Activated T-helper 17 cell treated with anti-CD3 and anti-CD28 coated beads, Interleukin-2, amount 50 U/mL, for 72 hours (primary cell): Measurements from ENCODE around the gene ELAPOR2. TPM values are rescaled to one million over a fixed set of nuclear protein-coding genes. Genes with fewer than 3 reads are reported as not detected.
"Not testable (repeated sequence)": the region's sequence is repeated elsewhere in the genome, so short reads cannot be mapped to it uniquely, and the experiment has no call there.

ENCODE experiments used
- ATAC-seq: fragments of 150-1000 bp; cut with Tn5 transposase; replicated peaks from 2 replicates; pipeline ENCODE4 v1.10.0; 2021; ENCODE audit warnings: mild to moderate bottlenecking, moderate library complexity
- H3K27ac Mint-ChIP-seq: one replicate; pipeline ENCODE4 v1.8.0; 2022; ENCODE audit warnings: mixed read lengths
- H3K27me3 Mint-ChIP-seq: one replicate; pipeline ENCODE4 v1.8.0; 2022; ENCODE audit warnings: mixed read lengths
- H3K36me3 Mint-ChIP-seq: one replicate; pipeline ENCODE4 v1.8.0; 2022; ENCODE audit warnings: low read depth, mild to moderate bottlenecking, mixed read lengths
- H3K4me1 Mint-ChIP-seq: one replicate; pipeline ENCODE4 v1.8.0; 2022; ENCODE audit warnings: mixed read lengths
- H3K4me3 Mint-ChIP-seq: one replicate; pipeline ENCODE4 v1.8.0; 2022; ENCODE audit warnings: mild to moderate bottlenecking, mixed read lengths
- H3K9me3 Mint-ChIP-seq: one replicate; pipeline ENCODE4 v1.8.0; 2022; ENCODE audit warnings: mixed read lengths
- total RNA-seq, 2 donors: library from RNA; stranded (reverse); gene quantifications; one replicate each; pipeline ENCODE4 v1.2.3, GENCODE V29; 2022

ELAPOR2 gene
- total RNA-seq, 2 donors from 2014 or later, result 3.0 to 3.7 TPM

DNA sequence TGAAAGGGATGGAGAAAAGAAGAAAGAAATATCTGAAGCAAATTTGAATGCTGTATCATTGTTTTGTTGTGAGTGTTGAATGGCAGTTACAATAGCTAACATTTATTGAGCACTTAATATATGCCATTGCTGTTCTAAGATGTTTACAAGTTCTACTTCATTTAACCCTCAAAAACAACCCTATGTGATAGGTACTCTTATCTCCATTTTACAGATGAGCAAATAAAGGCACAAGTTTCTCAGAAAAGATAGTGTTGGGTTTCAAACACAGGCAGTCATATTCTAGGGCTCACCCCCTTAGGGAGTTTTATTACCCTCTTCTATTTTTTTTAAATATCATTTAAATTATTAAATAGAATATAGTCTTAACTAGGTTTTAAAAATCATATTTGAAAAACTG is 8.3 kb upstream of the ELAPOR2 start:
- Mint-ChIP-seq H3K27ac (no peak overlapping the region), H3K9me3 (no peaks in the 10 kb centered on the region), H3K4me3 (no peak overlapping the region), H3K36me3 (no peaks in the 10 kb centered on the region), H3K4me1 (no peaks in the 10 kb centered on the region), H3K27me3 (peaks cover 24% of the 10 kb centered on the region)
- no peak for ATAC-seq

DNA sequence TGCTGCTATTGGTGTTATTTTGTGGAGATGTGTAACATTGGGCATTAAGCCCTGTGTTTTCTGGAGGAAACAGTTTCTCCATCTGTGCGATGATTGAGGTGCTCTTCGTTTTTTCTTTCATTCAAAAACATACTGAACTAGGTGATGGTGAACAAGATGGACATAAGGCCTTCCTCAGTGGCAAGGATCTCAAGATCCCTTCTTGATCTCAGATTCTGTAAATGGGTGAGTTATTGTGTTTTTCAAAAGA is 759 bp upstream of the ELAPOR2 start:
- Mint-ChIP-seq H3K27ac (no peak overlapping the region), H3K9me3 (no peaks in the 10 kb centered on the region), H3K27me3 (peaks cover 7% of the 10 kb centered on the region), H3K4me3 (peak overlapping the region; percentile 69), H3K36me3 (no peaks in the 10 kb centered on the region), H3K4me1 (peaks cover 6% of the 10 kb centered on the region)
- no peak for ATAC-seq

DNA sequence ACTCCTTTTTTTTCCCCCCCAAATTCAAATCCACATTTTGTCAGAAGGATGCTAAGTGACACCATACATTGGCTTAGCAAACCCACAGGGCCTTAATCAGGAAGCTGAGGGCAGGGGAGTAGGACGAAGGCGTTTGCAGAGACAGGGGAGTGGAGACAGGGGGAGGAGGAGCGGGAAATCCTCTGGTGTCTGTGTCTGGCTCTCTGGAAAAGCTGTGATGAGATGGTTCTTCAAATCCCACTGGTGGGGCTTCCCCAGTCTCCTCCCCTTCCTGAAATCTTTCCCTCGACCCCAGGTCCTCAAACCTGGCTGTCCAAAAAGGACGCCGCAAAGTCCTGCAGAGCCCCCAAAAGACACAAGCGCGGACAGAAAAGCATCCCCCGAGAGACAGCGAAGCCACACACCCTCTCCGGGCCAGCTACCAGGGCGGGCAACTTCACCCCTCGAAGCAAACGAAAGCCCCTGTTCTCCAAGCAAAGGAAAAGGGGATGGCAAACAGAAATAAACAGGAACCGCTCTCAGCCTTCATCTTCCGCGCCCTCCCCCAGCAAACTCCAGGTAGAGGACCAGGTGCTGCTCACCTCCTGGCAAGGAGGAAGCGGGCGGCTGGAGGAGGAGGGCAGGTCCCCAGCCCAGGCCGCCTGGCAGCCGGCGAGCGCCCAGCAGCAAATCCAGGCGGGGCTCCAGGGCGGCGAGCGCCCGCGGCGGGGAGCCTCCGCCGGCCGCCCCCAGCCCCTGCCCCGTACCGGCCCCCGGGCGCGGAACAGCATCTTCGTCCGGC is 520 bp downstream of the ELAPOR2 start:
- Mint-ChIP-seq H3K9me3 (no peaks in the 10 kb centered on the region), H3K27ac (peak overlapping the region; percentile 11), H3K4me3 (peak overlapping the region; percentile 62), H3K36me3 (no peaks in the 10 kb centered on the region), H3K27me3 (peaks cover 7% of the 10 kb centered on the region), H3K4me1 (peaks cover 6% of the 10 kb centered on the region)
- ATAC-seq, result peak; percentile 67

DNA sequence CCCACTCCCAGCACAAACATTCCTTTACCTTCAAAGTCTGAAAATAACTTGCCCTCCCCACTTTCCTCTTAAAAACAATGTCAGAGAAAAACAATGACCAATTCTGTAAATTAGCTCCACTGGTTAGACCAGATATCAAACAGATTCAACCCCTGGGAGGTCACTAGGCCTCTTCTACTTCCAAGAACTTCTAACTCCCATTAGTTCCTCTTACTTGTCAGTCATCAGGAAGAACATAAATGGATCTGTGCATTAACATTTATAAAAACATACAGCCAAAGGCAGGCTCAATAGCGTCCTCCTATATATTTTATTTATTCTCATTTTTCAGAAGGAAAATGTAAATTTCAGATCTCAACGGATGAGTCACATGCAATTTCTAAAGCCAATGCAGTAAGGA is 2.2 kb downstream of the ELAPOR2 start:
- Mint-ChIP-seq H3K4me3 (no peak overlapping the region), H3K27ac (no peak overlapping the region), H3K9me3 (no peaks in the 10 kb centered on the region), H3K4me1 (peaks cover 6% of the 10 kb centered on the region), H3K36me3 (no peaks in the 10 kb centered on the region), H3K27me3 (peaks cover 7% of the 10 kb centered on the region)
- ATAC-seq, result no peak

DNA sequence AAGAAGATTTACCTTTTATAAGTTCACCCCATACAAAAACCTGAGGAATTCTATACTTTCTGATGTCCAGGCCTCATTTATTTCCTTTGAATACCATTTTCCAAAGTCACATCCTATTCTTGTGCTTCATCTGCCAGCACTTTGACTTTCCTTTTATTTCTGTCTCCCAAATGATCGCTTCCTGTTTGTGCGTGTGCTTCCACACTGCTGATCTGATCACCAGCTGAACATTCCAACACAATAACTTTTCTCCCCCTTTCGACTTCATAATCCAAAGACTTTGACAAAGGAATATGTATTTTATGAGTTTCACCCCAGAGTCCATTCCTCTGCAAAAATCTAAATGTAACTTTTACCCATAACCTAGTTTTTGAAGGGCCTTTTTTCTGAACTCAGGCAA is 3.1 kb downstream of the ELAPOR2 start:
- Mint-ChIP-seq H3K4me3 (no peak overlapping the region), H3K9me3 (no peaks in the 10 kb centered on the region), H3K4me1 (peaks cover 6% of the 10 kb centered on the region), H3K36me3 (no peaks in the 10 kb centered on the region), H3K27ac (no peak overlapping the region), H3K27me3 (peaks cover 7% of the 10 kb centered on the region)
- ATAC-seq, result no peak

DNA sequence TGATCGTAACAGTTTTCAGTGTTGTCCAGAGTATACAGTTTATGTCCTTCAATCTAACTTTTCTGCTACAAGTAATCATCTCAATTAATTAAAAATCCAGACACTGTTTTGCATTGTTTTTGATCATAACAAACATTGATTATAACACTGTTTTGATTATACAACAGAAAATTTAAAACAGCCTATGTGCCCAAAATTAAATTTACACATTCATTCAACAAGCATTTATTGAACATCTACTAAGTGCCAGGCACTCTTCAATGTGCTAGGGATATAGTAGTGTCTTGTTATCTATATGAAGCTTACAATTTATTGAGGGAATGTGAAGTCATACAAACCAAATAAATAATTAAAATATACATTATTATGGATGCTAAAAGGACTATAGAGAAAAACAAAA is 10.6 kb downstream of the ELAPOR2 start:
- Mint-ChIP-seq H3K4me3 (no peak overlapping the region), H3K27me3 (no peaks in the 10 kb centered on the region), H3K9me3 (peaks cover 4% of the 10 kb centered on the region), H3K36me3 (no peaks in the 10 kb centered on the region), H3K4me1 (no peaks in the 10 kb centered on the region), H3K27ac (no peak overlapping the region)
- ATAC-seq, result no peak

DNA sequence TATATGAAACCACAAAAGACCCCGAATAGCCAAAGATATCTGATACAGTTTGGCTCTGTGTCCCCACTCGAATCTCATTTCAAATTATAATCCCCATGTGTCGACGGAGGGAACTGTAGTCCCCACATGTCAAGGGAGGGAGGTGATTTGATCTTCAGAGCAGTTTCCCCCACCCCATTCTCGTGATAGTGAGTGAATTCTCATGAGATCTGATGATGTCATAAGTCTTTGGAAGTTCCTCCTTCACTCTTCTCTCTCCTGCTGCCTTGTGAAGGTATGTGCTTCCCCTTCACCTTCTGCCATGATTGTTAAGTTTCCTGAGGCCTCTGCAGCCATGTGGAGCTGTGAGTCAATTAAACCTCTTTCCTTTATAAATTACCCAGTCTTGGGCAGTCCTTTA is 13.0 kb downstream of the ELAPOR2 start:
- no peaks in the 10 kb centered on the region for H3K27me3 Mint-ChIP-seq
- H3K36me3 Mint-ChIP-seq, result no peaks in the 10 kb centered on the region
- H3K27ac Mint-ChIP-seq, result no peak overlapping the region
- H3K4me3 Mint-ChIP-seq, result no peak overlapping the region
- H3K9me3 Mint-ChIP-seq, result peaks cover 4% of the 10 kb centered on the region
- no peak for ATAC-seq
- H3K4me1 Mint-ChIP-seq, result no peaks in the 10 kb centered on the region

DNA sequence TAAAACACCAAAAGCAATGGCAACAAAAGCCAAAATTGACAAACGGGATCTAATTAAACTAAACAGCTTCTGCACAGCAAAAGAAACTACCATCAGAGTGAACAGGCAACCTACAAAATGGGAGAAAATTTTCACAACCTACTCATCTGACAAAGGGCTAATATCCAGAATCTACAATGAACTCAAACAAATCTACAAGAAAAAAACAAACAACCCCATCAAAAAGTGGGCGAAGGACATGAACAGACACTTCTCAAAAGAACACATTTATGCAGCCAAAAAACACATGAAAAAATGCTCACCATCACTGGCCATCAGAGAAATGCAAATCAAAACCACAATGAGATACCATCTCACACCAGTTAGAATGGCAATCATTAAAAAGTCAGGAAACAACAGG is 14.7 kb downstream of the ELAPOR2 start:
- H3K9me3 Mint-ChIP-seq, H3K4me3 Mint-ChIP-seq, ATAC-seq, H3K27me3 Mint-ChIP-seq, H3K4me1 Mint-ChIP-seq, H3K27ac Mint-ChIP-seq, H3K36me3 Mint-ChIP-seq: not testable (repeated sequence)

DNA sequence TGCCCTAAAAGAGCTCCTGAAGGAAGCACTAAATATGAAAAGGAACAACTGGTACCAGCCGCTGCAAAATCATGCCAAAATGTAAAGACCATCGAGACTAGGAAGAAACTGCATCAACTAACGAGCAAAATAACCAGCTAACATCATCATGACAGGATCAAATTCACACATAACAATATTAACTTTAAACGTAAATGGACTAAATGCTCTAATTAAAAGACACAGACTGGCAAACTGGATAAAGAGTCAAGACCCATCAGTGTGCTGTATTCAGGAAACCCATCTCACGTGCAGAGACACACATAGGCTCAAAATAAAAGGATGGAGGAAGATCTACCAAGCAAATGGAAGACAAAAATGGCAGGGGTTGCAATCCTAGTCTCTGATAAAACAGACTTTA is 17.9 kb downstream of the ELAPOR2 start:
- not testable (repeated sequence) for H3K9me3 Mint-ChIP-seq, H3K27ac Mint-ChIP-seq, H3K36me3 Mint-ChIP-seq, ATAC-seq, H3K27me3 Mint-ChIP-seq, H3K4me1 Mint-ChIP-seq, H3K4me3 Mint-ChIP-seq

DNA sequence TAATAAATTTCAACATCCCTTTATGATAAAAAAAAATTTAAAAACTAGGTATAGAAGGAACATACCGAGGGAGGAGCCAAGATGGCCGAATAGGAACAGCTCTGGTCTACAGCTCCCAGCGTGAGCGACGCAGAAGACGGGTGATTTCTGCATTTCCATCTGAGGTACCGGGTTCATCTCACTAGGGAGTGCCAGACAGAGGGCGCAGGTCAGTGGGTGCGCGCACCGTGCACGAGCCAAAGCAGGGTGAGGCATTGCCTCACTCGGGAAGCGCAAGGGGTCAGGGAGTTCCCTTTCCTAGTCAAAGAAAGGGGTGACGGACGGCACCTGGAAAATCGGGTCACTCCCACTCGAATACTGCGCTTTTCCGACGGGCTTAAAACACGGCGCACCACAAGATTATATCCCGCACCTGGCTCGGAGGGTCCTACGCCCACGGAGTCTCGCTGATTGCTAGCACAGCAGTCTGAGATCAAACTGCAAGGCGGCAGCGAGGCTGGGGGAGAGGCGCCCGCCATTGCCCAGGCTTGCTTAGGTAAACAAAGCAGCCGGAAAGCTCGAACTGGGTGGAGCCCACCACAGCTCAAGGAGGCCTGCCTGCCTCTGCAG is 19.7 kb downstream of the ELAPOR2 start:
- not testable (repeated sequence) for H3K27me3 Mint-ChIP-seq, H3K4me1 Mint-ChIP-seq, H3K27ac Mint-ChIP-seq, H3K36me3 Mint-ChIP-seq, H3K9me3 Mint-ChIP-seq, ATAC-seq
- H3K4me3 Mint-ChIP-seq, result peak overlapping the region; percentile 76

DNA sequence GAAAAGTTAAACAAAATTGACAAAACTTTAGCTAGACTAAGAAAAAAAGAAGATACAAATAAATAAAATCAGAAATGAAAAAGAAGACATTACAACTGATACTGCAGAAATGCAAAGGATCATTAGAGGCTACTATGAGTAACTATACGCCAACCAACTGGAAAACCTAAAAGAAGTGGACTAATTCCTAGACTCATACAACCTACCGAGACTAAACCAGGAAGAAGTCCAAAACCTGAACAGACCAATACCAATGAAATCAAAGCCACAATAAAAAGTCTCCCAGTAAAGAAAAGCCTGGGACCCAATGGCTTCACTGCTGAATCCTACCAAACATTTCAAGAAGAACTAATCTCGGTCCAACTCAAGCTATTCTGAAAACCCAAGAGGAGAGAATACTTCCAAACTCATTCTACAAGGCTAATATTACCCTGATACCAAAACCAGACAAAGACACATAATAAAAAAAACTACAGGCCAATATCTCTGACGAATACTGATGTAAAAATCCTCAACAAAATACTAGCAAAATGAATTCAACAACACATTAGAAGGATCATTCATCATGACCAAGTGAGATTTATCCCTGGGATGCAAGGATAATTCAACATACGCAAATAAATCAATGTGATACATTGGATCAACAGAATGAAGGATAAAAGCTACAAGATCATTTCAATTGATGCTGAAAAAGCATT is 20.3 kb downstream of the ELAPOR2 start:
- no peaks in the 10 kb centered on the region for H3K9me3 Mint-ChIP-seq
- peak overlapping the region; percentile 76 for H3K4me3 Mint-ChIP-seq
- no peak for ATAC-seq
- no peaks in the 10 kb centered on the region for H3K4me1 Mint-ChIP-seq
- peak overlapping the region; percentile 60 for H3K27ac Mint-ChIP-seq
- no peaks in the 10 kb centered on the region for H3K27me3 Mint-ChIP-seq
- H3K36me3 Mint-ChIP-seq, result no peaks in the 10 kb centered on the region

DNA sequence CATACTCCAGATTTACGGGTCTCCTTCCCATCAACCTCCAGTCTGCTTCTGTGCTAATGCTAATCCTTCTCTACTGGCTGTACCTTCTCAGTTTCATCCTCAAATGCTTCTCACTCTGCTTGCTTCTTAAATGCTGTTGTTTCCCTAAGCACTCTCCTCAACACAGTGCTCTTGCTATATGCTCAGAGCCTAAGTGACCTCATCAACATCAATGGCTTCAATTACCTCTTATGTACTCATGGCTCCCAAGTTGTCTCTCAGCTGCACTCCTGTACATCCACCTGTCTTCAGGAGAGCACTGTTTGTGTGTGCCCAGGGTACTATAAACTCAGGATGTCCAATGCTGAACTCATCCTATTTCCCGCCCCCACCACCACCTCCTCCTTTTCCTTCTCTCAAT is 22.5 kb downstream of the ELAPOR2 start:
- H3K4me1 Mint-ChIP-seq, result no peaks in the 10 kb centered on the region
- no peaks in the 10 kb centered on the region for H3K27me3 Mint-ChIP-seq
- no peaks in the 10 kb centered on the region for H3K9me3 Mint-ChIP-seq
- H3K36me3 Mint-ChIP-seq, result no peaks in the 10 kb centered on the region
- no peak for ATAC-seq
- no peak overlapping the region for H3K27ac Mint-ChIP-seq
- H3K4me3 Mint-ChIP-seq, result no peak overlapping the region

DNA sequence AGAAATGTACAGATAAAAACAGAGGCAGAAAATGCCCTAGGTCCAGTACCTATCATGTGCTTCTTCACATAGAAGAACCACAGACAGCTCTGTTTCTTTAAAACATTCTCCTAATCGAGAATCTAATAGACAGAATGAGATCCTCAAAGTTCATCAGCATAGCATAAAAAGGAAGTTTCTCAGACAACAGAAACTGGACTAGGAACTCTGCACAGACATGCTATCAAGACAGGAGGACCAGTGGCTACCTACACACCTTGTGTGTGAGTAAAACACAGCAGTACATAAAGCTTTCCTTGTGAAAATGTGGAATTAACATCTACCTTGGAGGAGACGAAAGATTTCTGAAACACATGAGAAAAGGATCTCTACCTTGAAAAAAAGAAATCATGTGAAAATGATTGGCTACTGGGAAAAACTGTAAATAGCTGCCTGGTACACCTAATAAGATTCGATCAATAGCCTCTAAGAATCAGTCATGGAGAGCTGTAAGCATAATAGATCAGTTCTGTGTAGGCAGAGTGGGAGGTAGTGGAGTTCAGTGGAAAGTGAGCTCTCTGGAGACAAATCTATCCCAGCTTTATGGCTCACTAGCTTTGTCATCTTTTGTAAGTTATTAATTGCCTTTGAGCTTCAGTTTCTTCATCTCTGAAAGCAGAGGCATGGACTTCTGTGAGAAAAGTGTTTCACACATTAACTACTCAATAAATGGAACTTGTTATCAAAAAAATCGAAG is 26.7 kb downstream of the ELAPOR2 start:
- ATAC-seq, result no peak
- Mint-ChIP-seq H3K4me1 (no peaks in the 10 kb centered on the region), H3K27ac (no peak overlapping the region), H3K4me3 (no peak overlapping the region), H3K27me3 (no peaks in the 10 kb centered on the region), H3K9me3 (peaks cover 4% of the 10 kb centered on the region), H3K36me3 (no peaks in the 10 kb centered on the region)

DNA sequence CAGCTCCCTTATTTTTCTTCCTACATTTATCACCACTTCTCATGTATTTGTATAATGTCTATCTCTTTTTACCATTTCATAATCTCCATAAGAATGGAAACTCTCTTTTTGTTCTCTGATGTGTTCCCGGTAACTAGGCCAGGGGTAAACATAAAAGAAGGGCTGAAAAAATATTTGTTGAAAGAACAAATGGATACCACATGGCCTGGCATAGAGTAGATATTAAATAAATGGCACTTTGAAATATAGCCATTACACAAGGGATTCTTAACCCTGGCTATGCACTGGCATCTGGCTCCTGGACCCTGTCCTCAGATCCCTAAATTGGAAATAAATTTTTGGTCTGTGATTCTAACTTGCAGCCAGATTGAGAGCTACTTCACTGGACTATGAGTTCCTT is 30.4 kb downstream of the ELAPOR2 start:
- Mint-ChIP-seq H3K27me3 (no peaks in the 10 kb centered on the region), H3K4me1 (no peaks in the 10 kb centered on the region), H3K4me3 (no peak overlapping the region), H3K9me3 (peaks cover 4% of the 10 kb centered on the region), H3K27ac (no peak overlapping the region), H3K36me3 (no peaks in the 10 kb centered on the region)
- ATAC-seq, result no peak

DNA sequence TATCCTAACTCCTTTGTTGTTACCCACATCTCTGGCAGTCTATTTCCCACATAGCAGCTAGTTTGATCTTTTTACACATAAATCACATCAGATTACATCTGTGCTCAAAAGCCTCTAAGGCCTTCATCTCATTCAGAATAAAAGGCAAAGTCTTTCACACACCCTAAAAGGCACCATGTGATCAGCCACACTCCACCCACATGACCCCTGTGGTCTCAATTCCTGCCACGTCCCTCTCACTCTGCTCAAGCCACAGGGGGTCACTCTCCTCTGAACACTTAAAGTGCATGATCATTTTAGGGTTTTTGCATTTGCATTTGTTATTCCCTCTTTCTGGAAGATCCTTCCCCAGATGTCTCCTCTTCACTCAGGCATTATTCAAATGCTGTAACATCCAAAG is 30.8 kb downstream of the ELAPOR2 start:
- Mint-ChIP-seq H3K9me3 (peaks cover 4% of the 10 kb centered on the region), H3K4me3 (no peak overlapping the region), H3K27ac (no peak overlapping the region), H3K4me1 (no peaks in the 10 kb centered on the region), H3K27me3 (no peaks in the 10 kb centered on the region), H3K36me3 (no peaks in the 10 kb centered on the region)
- ATAC-seq, result no peak
